Muscle of leg (tissue), 11 donors: ENCODE data around the gene INPP5A. TPM values are rescaled to one million over a fixed set of nuclear protein-coding genes. Genes with fewer than 3 reads are reported as not detected.

Source experiments
- DNase-seq: peaks from one replicate; pipeline ENCODE4 v3.0.0; 2013
- H3K27ac ChIP-seq: one replicate; pipeline ENCODE4 v1.5.1; 2013; ENCODE audit warnings: mild to moderate bottlenecking, low read length, control low read depth
- H3K27me3 ChIP-seq: one replicate; pipeline ENCODE4 v1.6.1; 2013; ENCODE audit warnings: low read length; ENCODE audit not compliant: control insufficient read depth, insufficient read depth
- H3K36me3 ChIP-seq: one replicate; pipeline ENCODE4 v1.6.1; 2013; ENCODE audit warnings: low read length; ENCODE audit not compliant: control insufficient read depth, insufficient read depth
- H3K4me1 ChIP-seq: one replicate; pipeline ENCODE4 v1.6.1; 2013; ENCODE audit warnings: low read length; ENCODE audit not compliant: control insufficient read depth, insufficient read depth
- H3K4me3 ChIP-seq: one replicate; pipeline ENCODE4 v1.5.1; 2013; ENCODE audit warnings: low read length, control low read depth
- H3K9me3 ChIP-seq: replicated peaks from 2 replicates; pipeline ENCODE4 v1.6.1; 2013; ENCODE audit warnings: low read depth, low read length; ENCODE audit not compliant: control insufficient read depth
- WGBS: methylation state at CpG from one replicate; pipeline ENCODE4 v1.1.5; 2013; ENCODE audit warnings: missing lambda C conversion rate; ENCODE audit not compliant: insufficient coverage; 5-methylcytosine and 5-hydroxymethylcytosine counted together
- polyA plus RNA-seq, 8 donors: library from polyadenylated mRNA; unstranded; fragments of 120-200 nt; gene quantifications; one replicate each; pipeline versions ENCODE4 v1.2.1 to v1.2.3, GENCODE V29; 2013; ENCODE audit warnings: inconsistent platforms in 1 of 8, low replicate concordance in 1 of 8; ENCODE audit not compliant: insufficient read length in 8 of 8, insufficient read depth in 1 of 8
- total RNA-seq: library from RNA; stranded (reverse); fragments of 120-200 nt; gene quantifications from one replicate; pipeline ENCODE4 v1.2.4, GENCODE V29; 2013

INPP5A gene
- total and polyA plus RNA-seq, 9 donors, result 34.1 to 56.2 (median 44.7) TPM

DNA sequence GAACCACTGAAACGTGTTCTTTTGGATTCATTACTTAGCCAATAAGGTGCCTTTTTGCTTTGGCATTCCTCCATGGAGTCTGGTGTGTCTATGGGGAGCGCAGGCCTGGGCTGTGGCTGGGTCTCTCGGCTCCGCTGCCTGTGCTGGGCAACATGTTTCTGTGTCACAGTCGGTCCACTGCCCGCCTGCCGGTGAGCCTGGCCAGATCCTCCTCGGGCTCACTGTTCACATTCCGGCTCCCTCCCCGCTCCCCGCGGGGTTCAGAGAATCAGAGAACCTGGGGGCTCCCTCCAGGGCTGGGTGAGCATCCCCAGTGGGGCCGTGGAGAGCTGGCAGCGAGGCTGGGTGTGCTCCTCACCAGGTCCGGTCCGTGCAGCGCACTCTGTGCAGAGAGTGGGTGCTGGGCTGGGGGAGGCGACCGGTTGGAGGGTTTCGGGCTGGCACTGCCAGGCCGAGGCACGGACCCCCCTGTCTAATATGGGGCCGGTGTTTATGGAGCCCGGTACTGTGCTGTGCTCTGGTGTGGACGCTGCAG lies 70.4 kb downstream of the INPP5A start:
- Histone ChIP-seq H3K4me1 (peaks cover 49% of the 10 kb centered on the region), H3K27ac (no peak overlapping the region), H3K36me3 (peaks cover 4% of the 10 kb centered on the region), H3K27me3 (no peaks in the 10 kb centered on the region), H3K4me3 (no peak overlapping the region), H3K9me3 (no peaks in the 10 kb centered on the region)
- 89% methylated on average over 23 of the region's 25 CpGs for WGBS
- DNase-seq, result no peak

DNA sequence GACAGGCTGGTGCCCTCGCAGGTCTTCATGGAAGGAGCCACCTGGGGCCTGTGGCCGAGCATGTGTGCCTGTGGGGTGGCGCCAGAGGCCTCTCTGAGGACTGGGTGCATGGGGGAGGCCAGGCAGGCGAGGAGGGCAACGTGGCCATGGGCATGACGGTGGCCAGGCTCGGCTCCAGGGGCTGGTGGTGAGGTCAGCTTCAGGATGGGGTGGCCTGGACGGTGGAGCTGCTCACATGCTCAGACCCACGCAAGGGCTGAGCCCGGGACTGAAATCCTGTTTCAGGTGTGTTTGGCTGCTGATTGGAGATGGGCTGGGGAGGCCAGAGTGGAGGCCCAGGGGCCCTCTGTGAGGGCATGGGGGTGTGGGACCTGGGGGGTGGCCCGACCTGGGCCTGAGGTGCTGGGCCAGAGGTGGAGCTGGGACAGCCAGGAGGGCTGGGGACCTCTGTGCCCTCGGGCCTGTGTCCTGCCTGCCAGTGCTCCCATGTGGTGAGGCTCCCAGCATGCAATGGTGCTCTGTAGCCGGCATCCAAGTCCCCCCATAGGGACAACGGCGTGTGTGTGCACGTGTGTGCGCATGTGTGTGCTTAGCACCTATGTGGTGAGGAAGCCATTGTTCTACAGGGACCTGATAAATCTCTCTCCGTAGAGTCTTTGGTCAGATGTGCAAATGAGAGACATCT lies 71.1 kb downstream of the INPP5A start:
- Histone ChIP-seq H3K4me3 (no peak overlapping the region), H3K4me1 (peaks cover 54% of the 10 kb centered on the region), H3K9me3 (no peaks in the 10 kb centered on the region), H3K27ac (no peak overlapping the region), H3K27me3 (no peaks in the 10 kb centered on the region), H3K36me3 (peaks cover 4% of the 10 kb centered on the region)
- DNase-seq, result no peak
- 76% methylated on average over 14 of the region's 18 CpGs for WGBS

DNA sequence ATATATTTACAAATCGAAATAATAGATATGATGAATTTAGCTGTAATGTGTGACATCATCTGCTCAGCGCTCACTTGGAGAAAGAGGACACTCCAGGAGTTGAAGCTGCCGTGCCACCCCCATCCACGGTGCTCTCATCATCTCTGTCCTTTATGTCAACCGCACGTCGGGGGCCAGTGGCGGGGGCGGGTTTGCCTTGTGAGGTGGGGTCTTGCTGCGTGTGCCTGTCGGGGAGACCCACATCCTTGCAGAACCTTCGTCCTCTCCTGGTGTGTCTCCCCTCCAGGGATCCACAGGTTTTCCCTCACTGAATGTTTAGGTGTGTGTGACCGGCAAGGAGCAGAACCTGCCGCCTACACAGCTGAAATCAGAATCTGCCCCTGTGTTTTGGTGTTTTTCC lies 71.6 kb downstream of the INPP5A start:
- H3K4me1 ChIP-seq, result peaks cover 54% of the 10 kb centered on the region
- no peaks in the 10 kb centered on the region for H3K27me3 ChIP-seq
- no peak overlapping the region for H3K4me3 ChIP-seq
- no peaks in the 10 kb centered on the region for H3K9me3 ChIP-seq
- H3K27ac ChIP-seq, result no peak overlapping the region
- no peak for DNase-seq
- H3K36me3 ChIP-seq, result peaks cover 4% of the 10 kb centered on the region
- 85% methylated on average over 4 of the region's 14 CpGs for WGBS

DNA sequence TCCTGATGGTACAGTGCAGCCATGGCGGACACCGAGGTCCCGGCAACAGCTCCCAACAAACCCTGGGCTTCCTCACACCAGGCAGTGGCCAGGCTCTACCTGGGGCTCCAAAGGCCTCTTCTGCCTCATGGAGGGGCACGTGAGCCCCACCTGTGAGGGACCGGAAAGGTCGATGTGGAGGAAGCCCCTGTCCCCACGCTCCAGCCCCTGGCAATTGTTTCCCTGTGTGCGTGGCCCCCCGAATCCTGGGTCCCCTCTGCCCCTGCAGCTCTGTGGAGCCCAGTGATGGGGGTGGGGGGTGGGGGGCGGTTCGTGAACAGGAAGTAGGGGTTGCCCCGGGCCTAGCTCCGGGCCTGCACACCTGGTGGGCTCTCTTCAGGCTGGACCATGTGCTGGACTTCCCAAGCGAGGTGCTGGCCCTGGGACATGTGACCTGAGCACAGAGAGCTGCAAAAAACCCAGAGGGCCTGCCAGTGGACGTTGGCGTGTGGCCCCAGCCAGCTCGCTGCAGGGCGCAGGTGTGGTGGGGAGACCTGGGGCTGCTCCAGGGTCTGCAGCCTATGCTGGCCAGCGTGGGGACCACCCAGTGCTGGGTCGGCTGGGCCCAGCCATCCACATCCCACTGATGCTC lies 72.6 kb downstream of the INPP5A start:
- no peak overlapping the region for H3K27ac ChIP-seq
- H3K4me1 ChIP-seq, result peaks cover 54% of the 10 kb centered on the region
- DNase-seq, result no peak
- H3K27me3 ChIP-seq, result no peaks in the 10 kb centered on the region
- no peak overlapping the region for H3K4me3 ChIP-seq
- peaks cover 6% of the 10 kb centered on the region for H3K36me3 ChIP-seq
- WGBS, result 79% methylated on average over 15 of the region's 20 CpGs
- H3K9me3 ChIP-seq, result no peaks in the 10 kb centered on the region

DNA sequence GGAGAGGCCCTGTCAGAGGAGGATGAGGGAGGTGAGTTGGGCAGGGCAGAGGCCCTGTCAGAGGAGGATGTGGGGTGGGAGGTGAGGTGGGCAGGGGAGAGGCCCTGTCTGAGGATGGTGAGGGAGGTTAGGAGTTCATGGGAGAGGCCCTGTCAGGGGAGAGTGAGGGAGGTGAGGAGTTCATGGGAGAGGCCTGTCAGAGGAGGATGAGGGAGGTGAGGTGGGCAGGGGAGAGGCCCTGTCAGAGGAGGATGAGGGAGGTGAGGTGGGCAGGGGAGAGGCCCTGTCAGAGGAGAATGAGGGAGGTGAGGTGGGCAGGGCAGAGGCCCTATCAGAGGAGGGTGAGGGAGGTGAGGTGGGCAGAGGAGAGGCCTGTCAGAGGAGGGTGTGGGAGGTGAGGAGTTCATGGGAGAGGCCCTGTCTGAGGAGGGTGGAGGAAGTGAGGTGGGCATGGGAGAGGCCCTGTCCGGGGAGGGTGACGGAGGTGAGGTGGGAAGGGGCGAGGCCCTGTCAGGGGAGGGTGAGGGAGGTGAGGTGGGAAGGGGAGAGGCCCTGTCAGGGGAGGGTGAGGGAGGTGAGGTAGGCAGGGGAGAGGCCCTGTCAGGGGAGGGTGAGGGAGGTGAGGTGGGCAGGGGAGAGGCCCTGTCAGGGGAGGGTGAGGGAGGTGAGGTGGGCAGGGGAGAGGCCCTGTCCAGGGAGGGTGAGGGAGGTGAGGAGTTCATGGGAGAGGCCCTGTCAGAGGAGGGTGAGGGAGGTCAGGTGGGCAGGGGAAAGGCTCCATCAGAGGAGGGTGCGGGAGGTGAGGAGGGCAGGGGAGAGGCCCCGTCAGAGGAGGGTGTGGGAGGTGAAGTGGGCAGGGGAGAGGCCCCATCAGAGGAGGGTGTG lies 73.7 kb downstream of the INPP5A start:
- Histone ChIP-seq H3K27ac (no peak overlapping the region), H3K4me1 (peaks cover 45% of the 10 kb centered on the region)
- no peak for DNase-seq

DNA sequence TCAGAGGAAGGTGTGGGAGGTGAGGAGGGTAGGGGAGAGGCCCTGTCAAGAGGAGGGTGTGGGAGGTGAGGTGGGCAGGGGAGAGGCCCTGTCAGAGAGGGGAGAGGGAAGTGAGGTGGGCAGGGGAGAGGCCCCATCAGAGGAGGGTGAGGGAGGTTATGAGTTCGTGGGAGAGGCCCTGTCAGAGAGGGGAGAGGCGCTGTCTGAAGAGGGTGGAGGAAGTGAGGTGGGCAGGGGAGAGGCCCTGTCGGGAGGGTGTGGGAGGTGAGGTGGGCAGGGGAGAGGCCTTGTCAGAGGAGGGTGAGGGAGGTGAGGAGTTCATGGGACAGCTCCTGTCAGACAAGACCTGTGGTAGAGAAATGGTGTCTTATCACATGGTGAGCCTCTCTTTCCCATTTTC lies 74.4 kb downstream of the INPP5A start:
- no peak for DNase-seq
- Histone ChIP-seq H3K27ac (no peak overlapping the region), H3K27me3 (no peaks in the 10 kb centered on the region), H3K4me1 (peaks cover 38% of the 10 kb centered on the region), H3K36me3 (peaks cover 6% of the 10 kb centered on the region), H3K9me3 (no peaks in the 10 kb centered on the region), H3K4me3 (no peak overlapping the region)
- 71% methylated on average over 3 of the region's 3 CpGs for WGBS

More for the DNA sequence above, 73.7 kb downstream of the INPP5A start:
- H3K27me3 ChIP-seq, result no peaks in the 10 kb centered on the region
- H3K4me3 ChIP-seq, result no peak overlapping the region
- peaks cover 6% of the 10 kb centered on the region for H3K36me3 ChIP-seq
- WGBS, result 91% methylated on average over 5 of the region's 5 CpGs
- H3K9me3 ChIP-seq, result no peaks in the 10 kb centered on the region

DNA sequence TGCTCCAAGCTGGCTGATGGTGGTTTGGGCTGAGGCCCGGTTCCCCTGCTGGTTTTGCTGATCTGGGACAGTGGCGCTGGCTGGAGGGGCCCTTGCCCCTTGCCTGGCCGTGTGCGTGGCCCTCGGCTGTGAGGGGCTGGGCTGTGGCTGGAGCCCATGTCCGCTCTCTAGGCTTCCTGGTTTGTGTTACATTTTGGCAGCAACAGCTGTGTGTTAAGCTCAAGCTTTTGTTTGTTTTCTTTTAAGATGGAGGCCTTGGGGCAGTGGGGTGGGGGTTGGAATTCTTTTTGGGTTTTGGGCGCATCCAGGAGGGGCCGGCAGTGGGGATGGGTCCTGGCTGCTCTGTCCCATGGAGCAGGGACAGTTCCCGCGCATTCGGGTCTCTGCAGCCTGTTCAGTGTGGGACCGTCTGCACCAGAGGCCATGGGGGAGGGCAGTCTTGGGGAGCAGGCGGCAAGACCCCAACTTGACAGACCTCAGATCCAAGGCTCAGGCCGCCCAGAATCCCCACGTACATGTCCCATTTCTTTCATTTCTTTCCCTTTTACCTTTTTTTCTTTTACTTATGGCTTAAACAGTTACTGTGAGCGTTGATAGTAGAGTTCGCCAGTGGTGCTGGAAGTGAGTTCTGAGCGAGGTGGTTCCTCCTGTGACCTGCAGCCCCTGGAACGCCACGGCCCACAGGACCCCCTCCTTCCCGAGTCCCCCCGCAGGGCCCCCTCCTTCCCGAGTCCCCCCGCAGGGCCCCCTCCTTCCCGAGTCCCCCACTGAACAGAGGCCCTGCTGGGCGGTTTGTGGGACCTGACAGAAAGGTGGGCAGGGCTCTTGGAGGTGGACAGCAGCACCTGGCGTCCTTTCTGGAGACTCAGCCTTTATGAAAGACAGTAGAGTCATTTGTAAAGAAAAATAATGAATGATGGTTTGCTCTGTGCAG lies 75.3 kb downstream of the INPP5A start:
- Histone ChIP-seq H3K9me3 (no peaks in the 10 kb centered on the region), H3K27me3 (no peaks in the 10 kb centered on the region), H3K36me3 (peaks cover 10% of the 10 kb centered on the region), H3K4me3 (no peak overlapping the region), H3K4me1 (peaks cover 29% of the 10 kb centered on the region), H3K27ac (no peak overlapping the region)
- WGBS, result 45% methylated on average over 16 of the region's 27 CpGs
- DNase-seq, result peak; percentile 81

DNA sequence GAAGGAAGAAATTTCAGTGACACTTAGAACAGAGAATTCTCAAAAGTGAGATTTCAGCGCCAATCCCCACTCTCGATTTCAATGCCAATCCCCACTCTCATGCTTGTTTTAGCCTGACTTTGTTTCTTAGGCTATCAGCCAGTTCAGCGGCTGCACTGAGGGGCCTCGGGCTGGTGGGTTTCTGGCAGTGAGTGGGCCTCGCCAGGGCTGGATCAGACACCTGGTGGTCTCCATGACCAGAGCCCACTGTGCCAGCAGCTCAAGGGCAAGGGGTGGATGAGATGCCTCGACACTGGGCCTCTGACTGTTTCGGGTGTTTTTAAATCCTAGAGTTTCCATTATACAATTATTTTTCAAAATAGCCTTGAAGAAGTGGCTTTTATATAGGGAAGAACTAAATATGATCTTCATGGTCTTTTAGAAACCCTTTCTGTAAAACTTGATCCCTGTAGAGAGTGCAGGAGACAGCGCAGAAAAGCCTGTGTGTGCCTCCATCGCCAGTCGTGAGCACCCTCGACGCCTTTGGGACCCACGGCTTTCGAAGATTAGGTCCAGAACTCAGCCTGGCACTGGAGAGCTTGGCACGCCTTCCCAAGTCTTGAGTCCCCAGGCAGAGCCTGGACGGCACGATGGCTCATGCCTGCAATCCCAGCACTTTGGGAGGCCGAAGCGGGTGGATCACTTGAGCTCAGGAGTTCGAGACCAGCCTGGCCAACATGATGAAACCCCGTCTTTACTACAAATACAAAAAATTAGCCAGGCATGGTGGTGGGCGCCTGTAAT lies 76.2 kb downstream of the INPP5A start:
- no peak overlapping the region for H3K4me3 ChIP-seq
- H3K9me3 ChIP-seq, result no peaks in the 10 kb centered on the region
- H3K36me3 ChIP-seq, result peaks cover 10% of the 10 kb centered on the region
- peaks cover 29% of the 10 kb centered on the region for H3K4me1 ChIP-seq
- no peak for DNase-seq
- H3K27me3 ChIP-seq, result no peaks in the 10 kb centered on the region
- WGBS, result 85% methylated on average over 12 of the region's 22 CpGs
- H3K27ac ChIP-seq, result no peak overlapping the region
